GM18951 (cell line): ENCODE measurements around the gene SCLY.
"Not testable (repeated sequence)": the region's sequence is repeated elsewhere in the genome, so short reads cannot be mapped to it uniquely, and the experiment has no call there.

ENCODE experiments used
- POLR2A ChIP-seq: IDR thresholded peaks from 4 replicates; pipeline ENCODE4 v1.6.1; 2011; ENCODE audit warnings: mild to moderate bottlenecking; ENCODE audit not compliant: insufficient read length, insufficient read depth; ENCODE audit errors: extremely low read depth
- in situ Hi-C: fragments of 300-500 bp; cut with MboI; formaldehyde crosslinking; loops from one replicate; pipeline ENCODE4 v1.12.0; 2022; ENCODE audit warnings: low sequenced_read_pairs, mixed read lengths, inconsistent platforms; ENCODE audit not compliant: unreplicated experiment

The SCLY gene

GRCh38 chr2:238106339-238106697, 45.5 kb downstream of the SCLY start:
- no peak for TF ChIP-seq POLR2A

GRCh38 chr2:238106698-238107524, 46.1 kb downstream of the SCLY start:
- no peak for TF ChIP-seq POLR2A
- in situ Hi-C loops: no loop called here

More at GRCh38 chr2:238106339-238106697, 45.5 kb downstream of the SCLY start:
- in situ Hi-C loops: no loop called here

GRCh38 chr2:238107525-238108422, 47.0 kb downstream of the SCLY start:
- in situ Hi-C loops: no loop called here
- no peak for TF ChIP-seq POLR2A

- in situ Hi-C loops: no loop called here
- TF ChIP-seq POLR2A: peak; percentile 36
These were observed 47.8 kb downstream of the SCLY start for GRCh38 chr2:238108423-238109183.

- TF ChIP-seq POLR2A: no peak
- in situ Hi-C loops: no loop called here
These were observed 52.8 kb downstream of the SCLY start for GRCh38 chr2:238113611-238114010.

GRCh38 chr2:238114331-238114841, 53.6 kb downstream of the SCLY start:
- in situ Hi-C loops: no loop called here
- no peak for TF ChIP-seq POLR2A

- TF ChIP-seq POLR2A: no peak
These were observed 54.3 kb downstream of the SCLY start for GRCh38 chr2:238114851-238115660.

GRCh38 chr2:238115709-238116108, 54.9 kb downstream of the SCLY start:
- in situ Hi-C loops: not testable (repeated sequence)

More at GRCh38 chr2:238114851-238115660, 54.3 kb downstream of the SCLY start:
- in situ Hi-C loops: no loop called here

GRCh38 chr2:238116298-238117198, 55.7 kb downstream of the SCLY start:
- in situ Hi-C loops: no loop called here
- TF ChIP-seq POLR2A: no peak

- no peak for TF ChIP-seq POLR2A
- in situ Hi-C loops: no loop called here
These were observed 56.7 kb downstream of the SCLY start for GRCh38 chr2:238117199-238118154.
